AG08395 (cell line): ENCODE measurements around the gene SEMA4D.

Experiments
- DNase-seq: peaks from one replicate; pipeline ENCODE4 v3.0.0; 2012; ENCODE audit warnings: mixed read lengths, low spot score

Gene SEMA4D

DNA sequence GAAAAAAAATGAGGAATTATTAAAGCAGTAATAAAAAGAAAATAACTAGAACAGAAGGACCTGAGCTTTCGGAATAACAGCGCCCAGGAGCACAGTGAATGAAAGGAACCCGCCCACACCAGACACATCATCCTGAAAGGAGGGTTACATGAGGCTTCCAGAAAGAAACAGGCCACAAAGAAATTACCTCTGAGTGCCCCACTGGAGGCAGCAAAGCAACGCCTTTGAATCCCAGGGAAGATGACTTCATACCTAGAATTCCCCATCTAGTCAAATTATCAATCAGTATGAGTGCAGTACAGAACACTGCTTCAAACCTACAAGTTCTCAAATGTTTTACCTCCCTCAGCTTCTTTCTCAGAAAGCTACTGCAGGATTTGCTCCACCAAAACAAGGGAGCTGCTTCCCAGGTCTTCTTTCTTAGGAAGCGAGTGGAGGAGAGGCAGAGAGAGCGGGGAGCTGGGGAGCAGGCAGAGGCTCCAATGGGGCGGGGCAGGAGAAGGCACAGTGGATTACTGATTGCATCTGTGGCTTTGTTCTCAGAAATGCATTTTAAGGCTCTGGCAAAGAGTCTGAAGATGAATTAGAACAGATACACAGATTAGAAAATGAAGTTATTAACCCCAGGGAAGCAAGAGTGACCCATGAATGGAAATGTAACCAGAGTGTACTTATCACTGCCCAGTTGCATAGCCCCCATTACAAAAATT lies 87.1 kb downstream of the SEMA4D start:
- DNase-seq, result peak; percentile 27

DNA sequence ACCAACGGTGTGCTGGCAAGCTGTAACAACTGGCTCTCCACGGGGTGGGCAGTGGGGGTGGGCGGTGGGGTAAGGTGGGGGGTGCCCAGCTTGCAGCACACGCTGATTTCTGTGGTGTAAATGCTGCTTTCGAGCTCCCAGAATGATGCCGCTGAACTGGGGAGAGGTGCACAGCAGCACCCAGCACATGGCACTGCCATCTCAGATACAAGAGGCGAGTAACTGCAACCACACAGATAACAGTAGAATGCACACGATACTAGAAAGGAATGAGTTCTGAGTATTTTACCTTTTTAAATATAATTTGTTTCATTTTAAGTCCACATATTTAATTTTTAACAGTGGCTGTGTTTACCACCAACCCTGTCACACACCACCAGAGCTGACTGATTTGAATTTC lies 87.9 kb downstream of the SEMA4D start:
- DNase-seq, result no peak

DNA sequence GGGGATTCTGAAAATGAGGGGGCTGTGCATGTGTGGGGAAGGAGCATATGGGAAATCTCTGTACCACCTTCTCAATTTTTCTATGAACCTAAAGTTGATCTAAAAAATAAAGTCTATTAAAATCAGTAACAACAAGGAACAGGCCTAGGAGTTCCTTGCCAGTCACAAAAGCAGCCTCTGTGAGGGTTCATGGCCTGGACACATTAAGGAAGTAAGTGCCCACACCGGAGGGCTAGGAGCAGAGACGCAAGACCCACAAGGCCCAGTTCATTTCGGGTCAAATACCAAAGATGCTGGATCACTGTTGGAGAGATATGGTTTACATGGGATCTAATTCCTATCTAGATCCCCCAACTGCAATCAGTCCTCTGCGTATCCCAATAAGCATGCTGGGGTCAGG lies 88.4 kb downstream of the SEMA4D start:
- no peak for DNase-seq

DNA sequence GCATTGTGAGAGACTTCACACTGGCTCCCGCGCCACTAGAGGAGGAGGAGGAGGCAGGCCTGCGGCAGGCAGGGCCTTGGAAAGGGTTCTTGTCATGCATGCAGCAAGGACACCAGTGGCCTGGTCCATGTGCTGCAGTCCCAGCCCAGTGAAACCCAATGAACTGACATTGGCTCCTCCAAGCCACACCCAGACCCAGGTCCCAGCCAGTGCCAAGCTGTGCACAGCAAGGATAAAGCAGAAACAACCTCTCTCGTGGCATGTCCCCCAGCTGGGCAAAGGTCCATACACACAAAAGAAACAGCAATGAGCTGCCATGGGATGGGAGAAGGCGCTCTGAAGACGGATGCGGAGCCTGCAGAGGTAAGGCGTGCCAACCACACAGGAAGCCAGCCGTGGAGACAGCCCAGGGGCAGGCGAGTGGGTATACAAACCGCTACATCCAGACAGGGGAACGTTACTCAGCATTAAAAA lies 89.2 kb downstream of the SEMA4D start:
- no peak for DNase-seq

DNA sequence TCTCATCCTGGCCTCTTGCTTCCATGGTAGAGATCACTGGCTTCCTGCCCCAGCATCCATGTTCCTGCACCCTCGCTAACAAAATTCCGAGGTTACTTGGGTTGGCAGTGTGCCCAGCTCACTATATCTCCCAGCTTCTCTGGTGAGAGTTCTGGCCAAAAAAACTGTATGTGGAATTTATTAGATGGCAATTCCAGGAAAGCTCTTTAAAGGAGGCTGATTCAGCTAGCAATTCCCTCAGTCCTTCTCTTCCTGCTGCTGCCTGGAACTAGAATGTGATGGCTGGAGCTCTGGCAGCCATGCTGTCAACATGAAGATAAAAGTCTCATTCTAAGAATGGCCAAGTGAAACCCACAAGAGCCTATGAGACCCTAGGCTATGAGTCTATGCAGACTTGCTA lies 90.8 kb downstream of the SEMA4D start:
- DNase-seq, result no peak

DNA sequence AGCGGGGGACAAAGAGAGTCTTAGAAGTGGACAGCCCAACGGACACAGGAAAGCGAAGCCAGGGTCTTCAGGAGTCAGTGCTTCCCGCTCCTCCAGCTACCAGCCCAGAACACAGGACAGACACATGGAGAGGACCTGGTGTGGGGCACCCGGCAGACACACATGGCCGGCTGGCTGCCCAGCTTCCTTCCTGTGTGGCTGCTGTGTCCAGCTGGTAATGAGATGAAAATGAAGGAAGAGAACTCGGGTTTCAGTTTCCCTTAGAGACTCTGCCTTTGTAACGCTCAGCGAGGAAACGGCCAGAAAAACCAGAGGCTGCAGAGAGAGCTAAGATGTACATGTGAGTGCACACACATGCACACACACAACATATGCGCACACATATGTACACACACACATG lies 92.1 kb downstream of the SEMA4D start:
- no peak for DNase-seq

DNA sequence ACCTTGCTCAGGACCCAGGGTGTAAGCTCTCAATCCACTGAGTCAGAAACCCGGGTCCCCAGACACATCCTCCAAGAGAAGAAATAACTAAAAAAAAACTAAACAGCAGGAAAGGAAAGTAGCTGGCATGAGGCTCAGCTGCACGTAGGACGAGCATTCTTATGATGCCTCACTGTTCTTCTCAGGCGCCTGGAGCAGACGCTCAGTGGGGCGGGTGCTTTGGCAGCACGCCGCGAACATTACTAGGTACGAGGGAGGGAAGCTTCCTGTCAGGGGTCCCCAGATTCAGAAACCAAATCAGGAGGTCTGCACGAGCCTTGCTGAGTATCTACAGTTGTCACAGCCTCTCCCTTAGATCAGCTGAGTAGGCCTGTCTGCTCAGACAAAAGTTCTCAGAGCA lies 93.8 kb downstream of the SEMA4D start:
- no peak for DNase-seq

DNA sequence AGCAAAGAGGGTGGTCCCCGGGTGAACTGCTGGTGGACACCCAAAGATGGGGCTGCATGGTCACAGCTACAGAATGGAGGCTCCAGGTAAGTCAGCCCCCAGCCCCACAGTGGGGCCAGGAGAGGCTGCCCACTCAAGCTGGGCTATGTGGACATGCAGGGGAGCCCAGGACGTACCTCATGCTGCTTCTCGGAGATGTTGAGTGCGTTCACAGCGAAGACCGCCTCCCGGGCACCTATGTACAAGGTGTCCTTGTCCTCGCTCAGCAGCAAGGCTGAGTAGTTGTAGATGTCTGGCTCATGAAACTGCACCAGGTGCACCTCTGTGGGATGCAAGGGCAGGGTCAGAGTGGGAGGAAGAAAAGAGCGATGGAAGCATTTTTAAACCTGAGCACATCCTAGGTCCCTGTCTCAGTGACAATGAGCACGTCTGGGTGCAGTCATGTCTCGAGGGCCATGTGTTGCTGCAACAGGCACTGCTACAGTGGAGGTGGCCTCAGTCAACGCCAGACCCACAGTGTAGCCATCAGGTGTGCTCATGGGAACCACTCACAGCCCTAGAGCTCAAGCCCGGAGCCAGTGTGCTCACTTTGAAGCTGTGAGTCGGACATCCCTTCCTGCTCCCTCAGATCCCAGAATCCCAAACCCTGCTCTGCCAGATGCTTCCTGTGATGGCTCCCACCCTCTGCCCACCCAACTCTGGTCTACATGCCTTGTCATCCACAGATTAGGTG lies 95.1 kb downstream of the SEMA4D start:
- no peak for DNase-seq

DNA sequence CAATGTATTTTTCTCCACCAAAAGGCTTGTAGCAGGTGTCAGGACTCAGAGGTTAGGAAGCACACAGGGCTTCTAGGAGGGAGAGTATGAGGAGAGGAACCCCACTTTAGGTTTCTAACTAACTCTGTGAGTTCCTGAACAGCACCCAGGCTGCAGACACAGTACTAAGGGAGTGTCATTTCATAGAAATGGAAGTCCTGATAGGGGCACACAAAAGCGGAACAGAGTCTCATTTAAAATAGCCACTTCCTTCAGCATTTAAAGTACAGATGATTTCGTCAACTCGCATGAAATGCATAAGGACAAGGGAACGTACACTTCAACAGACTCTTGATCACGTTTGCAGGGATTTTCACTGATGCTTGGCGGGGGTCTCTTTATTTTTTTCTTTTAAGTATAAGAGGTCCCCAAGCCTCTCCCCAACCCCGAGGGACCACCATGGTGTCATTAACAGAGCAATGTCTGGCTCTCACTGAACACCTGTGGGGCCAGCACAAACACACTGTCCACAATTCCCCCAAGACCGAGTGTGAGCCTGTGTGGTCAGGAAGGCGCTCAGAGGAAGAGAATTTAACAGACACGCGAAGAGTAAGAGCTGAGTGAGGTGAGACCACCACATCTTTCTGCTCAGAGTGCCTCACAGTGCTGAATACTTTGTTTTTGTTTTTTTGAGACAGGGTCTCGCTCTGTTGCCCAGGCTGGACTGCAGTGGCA lies 97.4 kb downstream of the SEMA4D start:
- no peak for DNase-seq

DNA sequence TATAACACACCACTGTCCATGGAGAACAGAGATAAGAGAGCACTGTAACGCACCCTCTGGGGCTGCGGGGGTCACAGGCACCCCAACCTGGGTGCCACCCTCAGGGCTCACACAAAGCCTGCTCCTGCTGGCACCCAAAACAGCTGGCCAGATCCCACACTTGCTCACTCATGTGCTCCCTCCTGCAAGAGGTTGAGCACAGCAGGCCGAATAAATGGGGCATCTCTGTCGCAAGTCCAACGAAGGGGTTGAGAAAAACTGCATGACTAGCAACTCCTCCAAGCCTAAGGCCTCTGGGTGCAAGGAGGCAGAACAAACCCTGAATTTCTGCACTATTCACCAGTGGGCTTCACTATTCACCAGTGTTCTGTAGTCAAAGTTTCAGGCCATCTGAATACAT lies 99.3 kb downstream of the SEMA4D start:
- DNase-seq, result no peak

DNA sequence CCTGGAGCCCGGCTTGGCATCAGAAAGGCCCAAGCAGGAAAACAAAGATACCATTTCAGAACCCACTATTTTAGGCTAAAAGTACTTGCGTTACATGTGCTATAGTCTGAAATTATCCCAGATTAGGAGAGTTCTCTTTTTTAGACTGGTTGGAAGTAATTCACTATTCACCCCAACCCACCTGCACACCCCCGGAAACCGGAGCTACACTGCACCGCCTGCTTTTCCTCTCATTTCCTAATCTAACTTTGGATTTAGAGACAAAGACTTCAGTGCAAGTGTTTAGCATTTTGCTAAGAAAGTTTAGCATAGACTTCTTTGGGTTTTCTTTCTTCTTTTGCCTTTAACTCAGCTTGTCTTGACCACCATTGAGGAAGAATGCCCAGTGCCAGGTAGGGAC lies 100.4 kb downstream of the SEMA4D start:
- no peak for DNase-seq

DNA sequence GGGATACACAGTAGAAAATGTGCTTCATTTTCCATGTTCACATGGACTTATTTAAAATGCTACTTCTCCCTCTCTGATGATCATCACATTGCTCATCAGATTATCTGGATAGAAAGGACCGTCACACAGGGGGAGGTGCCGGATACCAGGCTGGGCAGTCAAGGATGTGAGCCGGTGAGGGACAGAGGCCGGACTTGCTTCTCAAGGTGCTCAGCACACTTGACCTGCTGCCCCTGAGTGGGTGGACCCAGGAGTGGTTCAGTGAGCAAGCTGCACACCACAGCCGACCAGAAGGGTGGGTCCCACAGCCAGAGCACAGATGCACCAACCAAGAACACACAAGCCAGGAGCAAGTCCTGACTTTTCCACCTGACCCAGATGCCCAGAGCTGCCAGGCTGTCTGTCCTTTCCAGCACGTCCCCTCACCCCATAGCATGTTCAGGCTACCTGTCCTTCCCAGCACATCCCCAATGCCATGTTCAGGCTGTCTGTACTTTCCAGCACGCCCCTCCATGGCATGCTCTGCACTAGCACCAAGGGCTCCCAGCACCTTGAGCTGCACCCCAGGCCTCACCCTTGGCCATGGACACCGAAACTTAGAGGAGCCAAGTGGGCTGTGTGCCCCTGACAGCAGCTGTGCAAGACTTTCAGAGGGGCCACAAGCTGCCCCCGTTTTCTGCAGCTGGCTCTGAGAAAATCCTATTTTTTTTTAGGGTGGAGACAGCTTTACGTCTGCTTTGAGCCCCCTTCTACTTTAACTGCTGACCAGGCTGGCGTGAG lies 101.8 kb downstream of the SEMA4D start:
- DNase-seq, result no peak

DNA sequence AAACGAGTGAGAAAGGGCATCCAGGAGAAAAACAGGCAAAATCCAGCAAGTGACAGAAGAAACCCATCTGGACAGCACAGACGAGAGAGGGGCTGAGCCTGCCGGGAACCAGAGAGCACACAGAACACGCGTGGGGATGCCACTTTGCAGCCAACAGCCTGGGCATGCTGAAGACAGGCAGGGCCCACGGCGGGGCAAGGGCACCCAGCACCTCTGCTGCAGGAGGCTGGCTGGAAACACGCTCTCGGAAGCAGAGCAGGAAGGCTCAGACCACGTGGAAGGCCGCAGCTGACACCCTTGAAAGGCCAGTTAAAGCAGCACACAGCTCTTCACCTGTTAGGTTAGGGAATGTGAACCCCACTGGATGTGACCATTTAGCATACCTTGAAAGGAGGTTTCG lies 103.5 kb downstream of the SEMA4D start:
- no peak for DNase-seq

DNA sequence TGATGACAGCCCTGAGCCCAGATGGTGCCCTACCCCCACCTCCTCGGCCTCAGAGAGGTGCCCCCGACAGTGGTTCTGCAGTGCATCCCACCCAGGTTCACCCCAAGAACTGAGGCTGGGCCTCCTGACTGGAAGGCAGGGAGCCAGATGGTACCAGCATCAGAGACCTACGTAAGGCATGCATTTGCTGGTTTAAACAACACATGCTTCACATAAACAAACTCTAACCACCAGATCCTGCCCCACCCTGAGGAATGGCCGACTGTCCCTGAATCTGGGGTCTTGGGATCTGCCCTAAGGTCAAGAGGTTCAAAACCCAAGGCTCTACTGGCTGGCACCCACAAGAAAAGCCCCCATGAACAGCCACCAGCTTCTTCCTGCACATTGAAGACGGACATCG lies 106.3 kb downstream of the SEMA4D start:
- no peak for DNase-seq

DNA sequence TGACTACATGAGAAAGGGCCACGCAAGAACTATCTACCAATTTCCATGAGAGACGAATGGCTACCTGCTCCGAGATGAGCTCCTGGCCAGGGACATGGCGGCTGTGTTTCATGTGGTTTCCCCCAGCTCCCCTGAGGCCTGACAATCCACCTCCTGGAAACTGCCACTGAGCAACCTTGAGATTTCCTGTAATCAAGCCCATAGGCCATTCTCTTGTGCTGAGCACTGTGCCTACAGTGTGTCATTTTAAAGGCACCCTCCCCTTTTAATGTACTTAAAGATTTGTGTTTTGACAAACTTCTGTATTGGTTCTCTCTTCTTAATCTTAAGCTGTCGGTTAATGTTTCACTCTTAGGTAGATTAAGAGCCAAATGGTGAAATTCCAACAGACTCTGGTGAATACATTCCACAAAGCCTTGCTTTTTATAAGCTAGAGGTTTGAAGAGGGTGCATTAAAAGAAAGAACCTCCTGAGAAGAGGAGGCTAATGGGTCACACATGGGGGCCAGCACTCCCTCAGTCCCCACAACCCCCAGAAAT lies 107.3 kb downstream of the SEMA4D start:
- DNase-seq, result no peak

DNA sequence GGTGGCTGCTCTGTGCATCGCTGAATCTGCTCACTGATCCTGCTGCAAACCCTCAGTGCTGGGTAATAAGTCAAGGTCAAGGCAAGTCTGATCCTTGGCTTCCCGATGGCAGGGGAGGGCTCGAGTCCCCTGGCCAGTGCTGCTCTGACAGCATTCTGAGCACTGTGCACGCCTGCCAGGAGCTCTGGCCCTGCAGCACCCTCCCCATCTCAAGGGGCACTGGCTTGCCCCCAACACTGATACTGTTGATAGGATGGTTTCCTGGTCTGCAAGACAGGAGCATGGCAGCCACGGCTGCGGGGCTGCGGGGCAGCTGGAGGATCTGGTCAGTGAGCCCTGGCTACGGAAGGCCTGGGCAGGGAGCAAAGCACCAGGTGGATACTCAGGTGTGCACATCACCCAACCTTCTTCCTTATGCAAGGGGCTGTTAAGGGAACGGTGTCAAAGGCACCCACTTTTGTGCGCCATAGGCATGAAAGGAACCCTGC lies 107.8 kb downstream of the SEMA4D start:
- no peak for DNase-seq

DNA sequence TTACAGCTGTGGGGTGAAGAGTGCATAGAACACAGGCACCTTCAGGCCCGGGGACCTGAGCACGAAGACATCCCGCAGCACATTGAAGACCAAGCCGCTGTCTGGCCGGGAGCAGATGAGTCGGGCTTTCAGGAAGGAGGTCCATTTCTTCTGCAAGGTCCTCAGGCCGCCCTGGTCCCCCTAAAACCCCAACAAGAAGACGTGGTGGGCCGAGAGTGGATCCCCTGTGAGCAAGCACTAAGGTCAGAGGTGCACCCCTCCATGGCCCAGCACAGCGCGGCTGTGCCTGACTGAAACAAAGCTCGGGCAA lies 109.1 kb downstream of the SEMA4D start:
- no peak for DNase-seq

DNA sequence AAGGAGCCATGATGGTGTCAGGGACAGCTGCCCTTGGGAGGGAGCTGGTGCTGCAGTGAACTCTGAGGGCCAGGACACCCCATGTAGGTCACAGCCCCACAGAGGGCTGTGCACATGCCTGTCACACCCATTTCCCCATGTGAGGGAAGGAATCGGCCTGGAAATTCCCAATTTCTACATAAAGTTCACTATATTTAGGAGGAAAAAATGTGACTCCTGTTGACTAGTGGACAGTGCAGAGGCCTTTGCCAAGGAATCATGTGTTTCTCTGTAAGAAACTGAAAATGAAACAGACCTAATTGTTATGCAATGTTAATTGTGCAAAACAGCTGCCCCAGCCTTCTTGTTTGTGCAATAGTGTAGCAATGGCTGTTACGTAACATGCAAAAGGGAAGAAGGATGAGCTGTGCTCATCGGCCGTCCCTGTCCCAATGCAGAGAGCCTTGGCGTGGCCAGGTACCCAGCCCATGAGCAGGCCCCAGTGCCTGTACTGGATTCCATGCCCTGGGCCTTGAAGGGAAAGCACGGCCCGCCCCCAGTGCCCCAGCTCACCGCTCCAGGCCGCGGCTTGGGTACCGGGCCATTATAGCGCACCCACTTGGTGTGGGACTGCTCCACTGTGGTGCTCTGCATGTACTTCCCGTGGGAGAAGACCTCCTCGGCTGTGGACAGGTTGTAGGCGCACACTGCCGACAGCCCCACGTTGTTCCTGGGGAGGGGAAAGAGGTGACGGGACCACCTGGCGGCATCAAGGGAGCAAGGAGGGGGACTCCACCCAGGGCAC lies 109.6 kb downstream of the SEMA4D start:
- DNase-seq, result peak; percentile 86

DNA sequence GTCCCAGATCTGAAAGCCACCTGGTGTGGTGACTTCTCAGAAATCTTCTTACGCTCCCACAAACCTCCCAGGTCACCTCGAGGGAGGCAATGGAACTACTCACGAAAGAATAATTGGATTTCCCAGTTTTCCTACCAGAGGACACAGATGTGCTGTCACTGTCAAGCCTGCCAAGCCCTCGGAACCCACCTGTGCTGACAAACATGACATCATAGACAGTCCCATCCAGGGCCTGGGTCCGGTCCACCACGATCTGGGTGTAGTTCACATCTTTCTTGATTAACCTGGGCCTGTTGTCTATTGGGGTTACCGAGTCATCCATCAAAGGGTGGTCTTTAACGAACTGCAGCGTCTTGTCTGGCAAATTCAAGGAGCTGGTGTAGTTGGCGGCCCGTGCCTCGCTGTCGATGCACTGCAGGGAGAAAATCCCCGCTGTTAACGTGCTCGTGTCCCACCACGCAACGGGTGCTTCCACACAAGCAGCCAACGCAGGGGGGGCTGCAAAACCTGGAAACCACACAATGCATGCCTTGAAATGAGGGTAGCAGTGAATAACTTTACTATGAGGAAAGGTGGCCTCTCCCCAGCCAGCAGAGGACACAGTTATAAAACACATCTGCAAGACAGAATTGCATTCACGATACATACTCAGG lies 110.6 kb downstream of the SEMA4D start:
- no peak for DNase-seq

DNA sequence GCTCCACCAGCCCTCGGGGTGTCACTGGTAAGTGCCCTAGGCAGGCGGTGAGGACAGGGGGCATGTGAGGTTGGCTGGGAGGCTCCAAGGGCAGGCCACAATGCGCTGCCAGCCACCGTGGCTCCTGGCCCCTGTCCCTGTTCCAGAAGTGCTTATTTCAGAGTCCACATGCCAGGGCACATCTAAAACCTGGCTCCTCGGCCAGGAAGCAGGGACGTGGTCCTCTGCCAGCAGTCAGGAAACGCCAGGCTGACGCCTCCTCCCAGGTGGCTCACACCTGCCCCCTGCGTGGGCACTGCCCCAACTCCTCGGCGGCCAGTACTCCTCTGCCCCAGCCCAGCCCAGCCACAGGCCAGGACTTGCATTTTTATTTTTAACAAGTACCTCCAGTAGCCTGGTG lies 111.1 kb downstream of the SEMA4D start:
- no peak for DNase-seq

DNA sequence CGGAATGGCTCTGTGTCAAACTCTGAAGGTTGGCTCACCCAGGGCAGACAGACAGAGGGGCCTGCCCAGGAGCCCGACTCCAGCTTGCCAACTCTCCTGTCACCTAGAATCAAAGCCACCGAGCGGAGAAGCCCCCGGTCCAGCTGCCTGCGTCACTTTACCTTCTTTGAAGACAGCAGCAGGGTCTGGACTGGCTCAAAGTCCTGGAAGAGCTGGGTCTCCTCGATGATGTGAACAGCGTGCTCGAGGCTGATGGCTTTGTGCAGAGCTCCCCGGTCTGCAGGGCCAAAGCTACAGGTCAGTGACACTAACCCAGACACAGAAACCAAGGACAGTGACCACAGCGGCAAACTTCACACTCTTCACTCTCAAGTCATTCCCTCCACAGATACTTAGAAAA lies 111.7 kb downstream of the SEMA4D start:
- no peak for DNase-seq
